ENCODE results near the gene RFC2. TPM values are rescaled to one million over a fixed set of nuclear protein-coding genes. Genes with fewer than 3 reads are reported as not detected.
"Not testable (repeated sequence)": the region's sequence is repeated elsewhere in the genome, so short reads cannot be mapped to it uniquely, and the experiment has no call there.

RFC2 gene
- polyA plus RNA-seq, 1 experiment = 11.3 TPM

DNA sequence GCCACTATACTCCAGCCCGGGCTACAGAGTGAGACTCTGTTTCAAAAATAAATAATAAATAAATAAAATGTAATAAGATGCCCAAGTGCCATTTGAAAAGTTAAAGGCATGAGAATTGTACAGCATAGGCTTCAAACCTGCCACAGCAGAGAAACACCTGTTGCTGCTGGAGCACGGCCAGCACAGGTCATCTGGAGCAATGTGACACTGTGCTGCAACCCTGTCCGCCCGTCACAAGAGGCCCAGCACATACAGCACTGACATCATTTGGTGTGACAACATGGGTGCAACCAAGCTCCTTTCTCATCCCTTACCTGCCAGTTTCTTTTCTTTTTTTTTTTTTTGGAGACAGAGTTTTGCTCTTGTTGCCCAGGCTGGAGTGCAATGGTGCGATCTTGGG is 1.3 kb downstream of the RFC2 start:
- peak overlapping the region; percentile 99; the same call in 1 of the 2 replicates for H3K4me3 ChIP-seq (ENCODE audit: low read depth, low read length)
- CTCF ChIA-PET = interaction anchor here (0.7 to 1.0 kb wide), 2 partner anchors 8 to 148 kb away, joined by 4 read pairs; no protein-coding TSS in a partner anchor
- POLR2A ChIA-PET = interaction anchor here (0.7 kb wide), 2 partner anchors 14 to 885 kb away, joined by 3 read pairs; no protein-coding TSS in a partner anchor
- peaks cover 3% of the 10 kb centered on the region; the same call in 1 of the 2 replicates for H3K9me3 ChIP-seq (ENCODE audit: control insufficient read depth, insufficient read depth, low read length)
- DNase-seq (ENCODE audit: low read depth, low spot score) = no peak
- no peaks in the 10 kb centered on the region for H3K27me3 ChIP-seq (ENCODE audit: control insufficient read depth, insufficient read depth, low read length)
- no peak overlapping the region for H3K27ac ChIP-seq (ENCODE audit: low read depth, low read length)
- no peak for TF ChIP-seq CTCF (IDR thresholded peaks at IDR 0.05; ENCODE audit: low read depth, low read length)

- CTCF ChIA-PET; H3K27me3 ChIP-seq (ENCODE audit: control insufficient read depth, insufficient read depth, low read length); H3K27ac ChIP-seq (ENCODE audit: low read depth, low read length); POLR2A ChIA-PET; H3K9me3 ChIP-seq (ENCODE audit: control insufficient read depth, insufficient read depth, low read length); H3K4me3 ChIP-seq (ENCODE audit: low read depth, low read length); DNase-seq (ENCODE audit: low read depth, low spot score): not testable (repeated sequence)
Measured at GRCh38 chr7:74249058-74249457, 5.1 kb downstream of the RFC2 start.

GRCh38 chr7:74248156-74248555 is 6.0 kb downstream of the RFC2 start:
- no peak for DNase-seq (ENCODE audit: low read depth, low spot score)
- no peak for TF ChIP-seq CTCF (IDR thresholded peaks at IDR 0.05; ENCODE audit: low read depth, low read length)
- no peaks in the 10 kb centered on the region for H3K9me3 ChIP-seq (ENCODE audit: control insufficient read depth, insufficient read depth, low read length)
- H3K27me3 ChIP-seq (ENCODE audit: control insufficient read depth, insufficient read depth, low read length) = no peaks in the 10 kb centered on the region
- H3K4me3 ChIP-seq (ENCODE audit: low read depth, low read length) = no peak overlapping the region
- ChIA-PET POLR2A (no interaction called here), CTCF (no interaction called here)
- H3K27ac ChIP-seq (ENCODE audit: low read depth, low read length) = no peak overlapping the region

DNA sequence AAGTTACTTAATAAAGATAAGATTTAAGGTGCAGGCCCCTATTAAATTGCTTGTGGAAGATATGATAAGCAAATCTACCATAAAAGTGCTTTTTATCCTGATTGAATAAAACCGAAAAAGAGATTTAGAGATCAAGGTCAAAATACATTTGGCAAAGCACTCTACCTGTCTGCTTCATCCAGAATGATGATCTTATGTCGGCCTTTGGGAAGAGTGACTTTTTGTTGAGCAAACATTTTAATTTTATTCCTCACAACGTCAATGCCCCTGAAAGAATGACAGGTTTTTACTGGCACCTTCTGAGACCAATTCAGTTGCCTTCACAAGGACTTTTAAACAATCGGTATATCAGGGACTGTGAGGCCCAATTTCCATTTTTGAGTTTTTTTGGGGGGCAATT is 7.7 kb downstream of the RFC2 start:
- Histone ChIP-seq H3K9me3 (ENCODE audit: control insufficient read depth, insufficient read depth, low read length) (no peaks in the 10 kb centered on the region), H3K27ac (ENCODE audit: low read depth, low read length) (no peak overlapping the region), H3K4me3 (ENCODE audit: low read depth, low read length) (no peak overlapping the region), H3K27me3 (ENCODE audit: control insufficient read depth, insufficient read depth, low read length) (no peaks in the 10 kb centered on the region)
- POLR2A ChIA-PET = no interaction called here
- TF ChIP-seq CTCF (IDR thresholded peaks at IDR 0.05; ENCODE audit: low read depth, low read length) = no peak
- CTCF ChIA-PET = no interaction called here
- no peak for DNase-seq (ENCODE audit: low read depth, low spot score)

- CTCF ChIA-PET = interaction anchor here (1.4 kb wide), 1 partner anchor 159 kb away, joined by 4 read pairs; no protein-coding TSS in a partner anchor
- no peak for TF ChIP-seq CTCF (IDR thresholded peaks at IDR 0.05; ENCODE audit: low read depth, low read length)
- POLR2A ChIA-PET = interaction anchor here (0.6 kb wide), 1 partner anchor 71 kb away, joined by 4 read pairs; no protein-coding TSS in a partner anchor
Measured at GRCh38 chr7:74242122-74242443, 12.1 kb downstream of the RFC2 start.

GRCh38 chr7:74240482-74240881 is 13.7 kb downstream of the RFC2 start:
- no peaks in the 10 kb centered on the region for H3K9me3 ChIP-seq (ENCODE audit: control insufficient read depth, insufficient read depth, low read length)
- no peak for DNase-seq (ENCODE audit: low read depth, low spot score)
- no peaks in the 10 kb centered on the region for H3K27me3 ChIP-seq (ENCODE audit: control insufficient read depth, insufficient read depth, low read length)
- TF ChIP-seq CTCF (IDR thresholded peaks at IDR 0.05; ENCODE audit: low read depth, low read length) = no peak
- CTCF ChIA-PET = no interaction called here
- no peak overlapping the region for H3K4me3 ChIP-seq (ENCODE audit: low read depth, low read length)
- no peak overlapping the region for H3K27ac ChIP-seq (ENCODE audit: low read depth, low read length)
- POLR2A ChIA-PET = no interaction called here

More at GRCh38 chr7:74242122-74242443, 12.1 kb downstream of the RFC2 start:
- Histone ChIP-seq H3K9me3 (ENCODE audit: control insufficient read depth, insufficient read depth, low read length) (no peaks in the 10 kb centered on the region), H3K27me3 (ENCODE audit: control insufficient read depth, insufficient read depth, low read length) (no peaks in the 10 kb centered on the region), H3K4me3 (ENCODE audit: low read depth, low read length) (no peak overlapping the region), H3K27ac (ENCODE audit: low read depth, low read length) (no peak overlapping the region)
- no peak for DNase-seq (ENCODE audit: low read depth, low spot score)
